Measurements from ENCODE around the gene MARCHF6.

The MARCHF6 gene

GRCh38 chr5:10400411-10400810 lies 46.9 kb downstream of the MARCHF6 start:
- Histone ChIP-seq H3K27ac (ENCODE audit: extremely low read depth, low read depth, low read length) (no peak overlapping the region), H3K9me3 (ENCODE audit: control insufficient read depth, insufficient read depth, low read depth, low read length) (no peaks in the 10 kb centered on the region), H3K36me3 (ENCODE audit: control insufficient read depth in 2 of 2, insufficient read depth in 1 of 2, low read length in 2 of 2) (peaks cover 71 to 81% of the 10 kb centered on the region in 2 experiments), H3K4me3 (ENCODE audit: low read depth, low read length) (no peak overlapping the region), H3K4me1 (ENCODE audit: control insufficient read depth, insufficient read depth, low read length) (no peaks in the 10 kb centered on the region)
- ChIA-PET CTCF (no interaction called here), POLR2A (no interaction called here)
- TF ChIP-seq ZNF2 (tag by site-specific recombination; IDR thresholded peaks at IDR 0.05) (no peak), ZNF48 (tag by site-specific recombination; IDR thresholded peaks at IDR 0.05) (no peak), SCRT1 (tag by site-specific recombination; IDR thresholded peaks at IDR 0.05; ENCODE audit: borderline replicate concordance) (no peak), ZNF776 (tag by site-specific recombination; IDR thresholded peaks at IDR 0.05; ENCODE audit: borderline replicate concordance) (no peak), INSM2 (tag by site-specific recombination; IDR thresholded peaks at IDR 0.05) (no peak), ZBTB20 (tag by site-specific recombination; IDR thresholded peaks at IDR 0.05) (no peak), YY2 (tag by site-specific recombination; IDR thresholded peaks at IDR 0.05) (no peak), ZNF16 (tag by site-specific recombination; IDR thresholded peaks at IDR 0.05; ENCODE audit: low read depth) (no peak), ZNF335 (tag by site-specific recombination; conservative IDR thresholded peaks at IDR 0.05) (no peak), ZBTB17 (tag by site-specific recombination; IDR thresholded peaks at IDR 0.05) (no peak), TCF7L2 (IDR thresholded peaks at IDR 0.05; ENCODE audit: borderline replicate concordance, low read depth, low read length) (no peak), ZNF645 (tag by site-specific recombination; IDR thresholded peaks at IDR 0.05) (no peak), MEIS1 (CRISPR knock-in tag; IDR thresholded peaks at IDR 0.05; ENCODE audit: borderline replicate concordance) (no peak), ZNF280C (tag by site-specific recombination; IDR thresholded peaks at IDR 0.05) (no peak), ZFHX2 (tag by site-specific recombination; conservative IDR thresholded peaks at IDR 0.05) (no peak), SP3 (tag by site-specific recombination; IDR thresholded peaks at IDR 0.05) (no peak), ZNF449 (tag by site-specific recombination; IDR thresholded peaks at IDR 0.05) (no peak), ZNF777 (tag by site-specific recombination; IDR thresholded peaks at IDR 0.05; ENCODE audit: borderline replicate concordance) (no peak)

GRCh38 chr5:10400831-10401230 lies 47.3 kb downstream of the MARCHF6 start:
- TF ChIP-seq ZNF169 (tag by site-specific recombination; IDR thresholded peaks at IDR 0.05) (no peak), ZNF26 (tag by site-specific recombination; IDR thresholded peaks at IDR 0.05) (no peak), ZNF202 (tag by site-specific recombination; IDR thresholded peaks at IDR 0.05; ENCODE audit: borderline replicate concordance) (no peak)
- H3K27ac ChIP-seq (ENCODE audit: extremely low read depth, low read depth, low read length), result no peak overlapping the region
- peaks cover 71 to 81% of the 10 kb centered on the region in 2 experiments for H3K36me3 ChIP-seq (ENCODE audit: control insufficient read depth in 2 of 2, insufficient read depth in 1 of 2, low read length in 2 of 2)
- ChIA-PET CTCF (no interaction called here), POLR2A (no interaction called here)
- H3K9me3 ChIP-seq (ENCODE audit: control insufficient read depth, insufficient read depth, low read depth, low read length), result no peaks in the 10 kb centered on the region
- no peak overlapping the region for H3K4me3 ChIP-seq (ENCODE audit: low read depth, low read length)
- no peaks in the 10 kb centered on the region for H3K4me1 ChIP-seq (ENCODE audit: control insufficient read depth, insufficient read depth, low read length)

Data from HEK293 (cell line).